Cardiac septum (tissue), 1 donor: ENCODE results near the gene SHOX. TPM values are rescaled to one million over a fixed set of nuclear protein-coding genes. Genes with fewer than 3 reads are reported as not detected.
A peak's percentile ranks its signal among the peaks of the same experiment; 100 is the strongest.
"Not testable (repeated sequence)": the region's sequence is repeated elsewhere in the genome, so short reads cannot be mapped to it uniquely, and the experiment has no call there.

Source experiments
- DNase-seq: peaks from one replicate; pipeline ENCODE4 v3.0.0-alpha.2; 2020; ENCODE audit warnings: low spot score
- intact Hi-C: fragments of 100-400 bp; cut with DNase I; formaldehyde crosslinking; loops from one replicate; pipeline ENCODE4 v1.14.0; 2022
- total RNA-seq: library from RNA; stranded (reverse); fragmentation: NEBNext Ultra II Directional; extraction: Animal tissue kit (Norgen Biotek cat#: 25700); gene quantifications from one replicate; pipeline ENCODE4 v1.2.1, GENCODE V29; 2021
- donor health status: DM: no; HTN: no; CAD: no.

Gene SHOX
- total RNA-seq, 1 donor from 2014 or later, result 0.11 TPM

- intact Hi-C loops, result no loop called here
- DNase-seq, result no peak
These were observed 10.6 kb upstream of the SHOX start for GRCh38 chrX:619812-620531.

- DNase-seq, result no peak
These were observed 8.7 kb upstream of the SHOX start for GRCh38 chrX:621705-622503.

GRCh38 chrX:622802-623201, 7.8 kb upstream of the SHOX start:
- intact Hi-C loops, result not testable (repeated sequence)

More at GRCh38 chrX:621705-622503, 8.7 kb upstream of the SHOX start:
- intact Hi-C loops, result no loop called here

GRCh38 chrX:623268-623598, 7.4 kb upstream of the SHOX start:
- intact Hi-C loops, result no loop called here
- DNase-seq, result no peak

More at GRCh38 chrX:622802-623201, 7.8 kb upstream of the SHOX start:
- DNase-seq, result not testable (repeated sequence)

DNA sequence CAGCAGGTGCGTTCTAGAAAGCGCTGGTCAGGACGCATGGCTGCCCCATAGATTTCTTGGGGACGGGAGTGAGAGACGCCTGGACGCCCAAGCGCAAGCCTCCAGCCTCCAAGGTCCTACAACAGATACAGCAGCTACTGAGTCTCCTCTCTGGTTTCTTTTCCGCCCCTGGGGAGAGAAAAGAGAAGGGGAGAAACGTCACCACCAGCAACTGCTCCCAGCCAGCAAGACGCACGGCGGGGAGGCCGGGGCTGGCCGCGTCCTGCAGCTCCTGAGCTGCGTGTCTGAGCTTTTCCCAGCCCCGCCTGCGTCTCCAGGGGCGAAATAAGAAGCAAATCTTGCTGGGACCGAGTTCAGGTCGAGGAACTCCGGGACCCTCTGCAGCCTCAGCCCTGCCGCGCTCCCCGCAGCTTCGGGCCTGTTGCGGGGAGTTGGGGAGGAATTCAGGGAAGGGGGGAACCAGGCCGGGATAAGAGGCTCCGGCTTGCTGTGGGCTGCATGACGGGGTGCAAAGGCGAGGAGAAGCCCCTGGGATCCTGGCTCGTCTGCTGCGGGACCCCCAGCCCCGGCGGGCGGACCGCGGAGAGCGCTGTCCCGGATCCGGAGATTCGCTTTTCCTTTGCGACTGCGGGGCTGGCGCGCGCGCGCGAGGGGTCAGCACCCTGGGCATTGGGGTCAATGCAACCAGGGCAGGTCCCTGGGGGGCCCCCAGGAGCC, 6.8 kb upstream of the SHOX start:
- DNase-seq, result no peak
- intact Hi-C loops, result no loop called here

- intact Hi-C loops, result no loop called here
- no peak for DNase-seq
These were observed 5.4 kb upstream of the SHOX start for GRCh38 chrX:625137-625691.

DNA sequence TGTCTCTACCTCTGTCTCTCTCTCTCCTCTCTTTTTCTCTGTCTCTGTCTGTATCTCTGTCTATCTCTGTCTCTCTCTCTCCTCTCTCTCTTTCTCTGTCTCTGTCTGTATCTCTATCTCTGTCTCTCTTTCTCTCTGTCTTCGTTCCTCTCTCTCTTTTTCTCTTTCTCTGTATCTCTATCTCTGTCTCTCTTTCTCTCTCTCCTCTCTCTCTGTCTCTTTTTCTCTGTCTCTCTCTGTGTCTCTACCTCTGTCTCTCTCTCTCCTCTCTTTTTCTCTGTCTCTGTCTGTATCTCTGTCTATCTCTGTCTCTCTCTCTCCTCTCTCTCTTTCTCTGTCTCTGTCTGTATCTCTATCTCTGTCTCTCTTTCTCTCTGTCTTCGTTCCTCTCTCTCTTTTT, 4.5 kb upstream of the SHOX start:
- intact Hi-C loops, DNase-seq: not testable (repeated sequence)

DNA sequence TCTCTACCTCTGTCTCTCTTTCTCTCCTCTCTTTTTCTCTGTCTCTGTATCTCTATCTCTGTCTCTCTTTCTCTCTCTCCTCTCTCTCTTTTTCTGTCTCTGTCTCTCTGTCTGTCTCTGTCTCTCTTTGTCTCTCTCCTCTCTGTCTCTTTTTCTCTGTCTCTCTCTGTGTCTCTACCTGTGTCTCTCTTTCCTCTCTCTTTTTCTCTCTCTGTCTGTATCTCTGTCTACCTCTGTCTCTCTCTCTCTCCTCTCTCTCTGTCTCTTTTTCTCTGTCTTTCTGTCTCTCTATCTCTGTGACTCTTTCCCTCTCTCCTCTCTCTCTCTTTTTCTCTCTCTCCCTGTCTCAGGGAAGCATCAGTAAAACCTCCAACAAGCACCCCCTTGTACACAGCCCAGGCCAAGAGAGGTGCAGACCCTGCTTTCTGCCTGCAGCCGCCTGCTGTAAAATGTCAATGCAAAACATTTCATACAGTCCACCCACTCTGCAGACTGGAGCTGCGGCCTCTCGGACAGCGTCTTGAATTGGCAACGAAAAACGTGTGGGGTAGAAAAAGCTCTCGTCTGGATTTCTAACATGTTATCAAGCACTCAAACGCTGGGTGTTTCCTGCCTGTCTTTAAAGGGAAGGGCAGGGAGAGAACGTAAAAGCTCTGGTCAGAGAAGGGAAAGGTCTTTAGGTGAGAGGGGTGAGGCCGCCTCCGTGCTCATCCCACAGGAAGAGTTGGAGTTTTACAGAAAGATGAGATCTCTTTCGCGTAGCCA, 3.7 kb upstream of the SHOX start:
- intact Hi-C loops, result no loop called here

GRCh38 chrX:627510-627981, 3.0 kb upstream of the SHOX start:
- intact Hi-C loops, result no loop called here
- DNase-seq, result no peak

More for the DNA sequence above, 3.7 kb upstream of the SHOX start:
- DNase-seq, result no peak

DNA sequence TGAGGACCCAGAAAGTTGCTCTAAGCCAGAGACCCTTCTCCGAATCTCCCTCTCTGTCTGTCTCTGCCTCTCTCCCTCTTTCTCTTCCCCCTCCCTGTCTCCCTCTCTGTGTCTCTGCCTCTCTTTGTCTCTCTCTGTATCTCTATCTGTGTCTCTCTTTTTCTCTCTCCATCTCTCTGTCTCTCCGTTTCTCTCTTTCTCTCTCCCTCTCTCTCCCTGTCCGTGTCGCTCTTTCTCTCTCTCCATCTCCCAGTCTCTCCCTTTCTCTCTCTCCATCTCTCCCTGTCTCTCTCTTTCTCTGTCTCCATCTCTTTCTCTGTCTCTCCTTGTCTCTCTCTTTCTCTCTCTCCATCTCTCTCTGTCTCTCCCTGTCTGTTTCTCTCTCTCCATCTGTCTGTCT, 2.6 kb upstream of the SHOX start:
- no peak for DNase-seq
- intact Hi-C loops, result no loop called here

- intact Hi-C loops, result no loop called here
- DNase-seq, result no peak
These were observed 1.2 kb upstream of the SHOX start for GRCh38 chrX:629230-630006.

- intact Hi-C loops, result no loop called here
- peak; percentile 29 for DNase-seq
These were observed 482 bp upstream of the SHOX start for GRCh38 chrX:630007-630611.

GRCh38 chrX:631802-632365, 1.3 kb downstream of the SHOX start:
- intact Hi-C loops, result no loop called here

DNA sequence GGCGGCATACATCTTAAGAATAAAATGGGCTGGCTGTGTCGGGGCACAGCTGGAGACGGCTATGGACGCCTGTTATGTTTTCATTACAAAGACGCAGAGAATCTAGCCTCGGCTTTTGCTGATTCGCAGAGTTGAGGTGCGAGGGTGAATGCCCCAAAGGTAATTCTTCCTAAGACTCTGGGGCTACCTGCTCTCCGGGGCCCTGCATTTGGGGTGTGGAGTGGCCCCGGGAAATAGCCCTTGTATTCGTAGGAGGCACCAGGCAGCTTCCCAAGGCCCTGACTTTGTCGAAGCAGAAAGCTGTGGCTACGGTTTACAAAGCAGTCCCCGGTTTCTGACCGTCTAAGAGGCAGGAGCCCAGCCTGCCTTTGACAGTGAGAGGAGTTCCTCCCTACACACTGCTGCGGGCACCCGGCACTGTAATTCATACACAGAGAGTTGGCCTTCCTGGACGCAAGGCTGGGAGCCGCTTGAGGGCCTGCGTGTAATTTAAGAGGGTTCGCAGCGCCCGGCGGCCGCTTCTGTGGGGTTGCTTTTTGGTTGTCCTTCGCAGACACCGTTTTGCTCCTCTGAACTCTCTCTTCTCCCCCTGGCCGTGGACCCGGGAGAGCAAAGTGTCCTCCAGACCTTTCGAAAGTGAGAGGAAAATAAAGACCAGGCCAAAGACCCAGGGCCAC, 1.9 kb downstream of the SHOX start:
- intact Hi-C loops, result no loop called here

More at GRCh38 chrX:631802-632365, 1.3 kb downstream of the SHOX start:
- DNase-seq, result peak; percentile 63

DNA sequence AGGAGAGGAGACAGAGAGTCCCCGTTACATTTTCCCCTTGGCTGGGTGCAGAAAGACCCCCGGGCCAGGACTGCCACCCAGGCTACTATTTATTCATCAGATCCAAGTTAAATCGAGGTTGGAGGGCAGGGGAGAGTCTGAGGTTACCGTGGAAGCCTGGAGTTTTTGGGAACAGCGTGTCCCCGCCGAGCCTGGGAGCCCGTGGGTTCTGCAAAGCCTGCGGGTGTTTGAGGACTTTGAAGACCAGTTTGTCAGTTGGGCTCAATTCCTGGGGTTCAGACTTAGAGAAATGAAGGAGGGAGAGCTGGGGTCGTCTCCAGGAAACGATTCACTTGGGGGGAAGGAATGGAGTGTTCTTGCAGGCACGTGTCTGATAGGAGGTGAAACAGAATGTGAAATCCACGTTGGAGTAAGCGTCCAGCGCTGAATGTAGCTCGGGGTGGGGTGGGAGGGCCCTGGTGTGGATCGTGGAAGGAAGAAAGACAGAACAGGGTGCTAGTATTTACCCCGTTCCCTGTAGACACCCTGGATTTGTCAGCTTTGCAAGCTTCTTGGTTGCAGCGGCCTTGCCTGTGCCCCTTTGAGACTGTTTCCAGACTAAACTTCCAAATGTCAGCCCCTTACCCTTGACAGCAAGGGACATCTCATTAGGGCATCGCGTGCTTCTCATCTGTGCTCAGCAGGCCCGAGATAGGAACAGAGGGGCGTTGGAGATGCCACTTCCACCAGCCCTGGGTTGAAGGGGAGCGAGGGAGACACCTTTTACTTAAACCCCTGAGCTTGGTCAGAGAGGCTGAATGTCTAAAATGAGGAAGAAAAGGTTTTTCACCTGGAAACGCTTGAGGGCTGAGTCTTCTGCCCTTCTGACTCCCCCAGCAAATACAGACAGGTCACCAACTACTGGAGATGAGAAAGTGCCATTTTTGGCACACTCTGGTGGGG, 2.7 kb downstream of the SHOX start:
- intact Hi-C loops, result no loop called here
- DNase-seq, result no peak

More for the DNA sequence above, 1.9 kb downstream of the SHOX start:
- no peak for DNase-seq
